ENCODE measurements around the gene GNG7. TPM values are rescaled to one million over a fixed set of nuclear protein-coding genes. Genes with fewer than 3 reads are reported as not detected.

The GNG7 gene
- total RNA-seq, 1 donor from 2014 or later, result 1.8 TPM

- H3K27ac ChIP-seq (ENCODE audit: low read depth, low read length), result peak overlapping the region; percentile 50
- peaks cover 11% of the 10 kb centered on the region for H3K4me1 Mint-ChIP-seq (ENCODE audit: low read depth, unreplicated experiment)
Measured at GRCh38 chr19:2469102-2469914, 233.2 kb downstream of the GNG7 start.

GRCh38 chr19:2468596-2468995, 233.9 kb downstream of the GNG7 start:
- Histone ChIP-seq H3K4me3 (ENCODE audit: insufficient read depth, low read depth, low read length) (no peak overlapping the region), H3K27me3 (ENCODE audit: insufficient read depth, low read length) (no peaks in the 10 kb centered on the region), H3K9ac (ENCODE audit: low read length) (no peak overlapping the region), H4K20me1 (ENCODE audit: insufficient read depth, low read length) (no peaks in the 10 kb centered on the region), H3K36me3 (ENCODE audit: insufficient read depth, low read length) (no peaks in the 10 kb centered on the region), H3K9me3 (ENCODE audit: insufficient read depth, low read depth, low read length) (no peaks in the 10 kb centered on the region), H3K4me2 (ENCODE audit: low read length) (peak overlapping the region; percentile 50), H3K79me2 (ENCODE audit: insufficient read depth, low read length) (no peaks in the 10 kb centered on the region), H2AFZ (ENCODE audit: low read depth, low read length) (no peak overlapping the region), H3K27ac (ENCODE audit: low read depth, low read length) (no peak overlapping the region), H3K4me1 (ENCODE audit: insufficient read depth, low read length) (peaks cover 16% of the 10 kb centered on the region)
- Mint-ChIP-seq H3K27ac (ENCODE audit: unreplicated experiment) (peak overlapping the region; percentile 97), H3K4me1 (ENCODE audit: low read depth, unreplicated experiment) (peaks cover 11% of the 10 kb centered on the region), H3K4me3 (ENCODE audit: unreplicated experiment) (no peak overlapping the region), H3K36me3 (ENCODE audit: low read depth, unreplicated experiment) (no peaks in the 10 kb centered on the region), H3K9me3 (ENCODE audit: unreplicated experiment) (no peaks in the 10 kb centered on the region), H3K27me3 (ENCODE audit: low read depth, unreplicated experiment) (no peaks in the 10 kb centered on the region)
- DNase-seq (ENCODE audit: low read depth), result no peak
- no peak for TF ChIP-seq EZH2 (IDR thresholded peaks at IDR 0.05; ENCODE audit: insufficient read depth, low read length)
- no peak for TF ChIP-seq CTCF (IDR thresholded peaks at IDR 0.05; ENCODE audit: insufficient read depth, low read depth, low read length)
- no peak for FAIRE-seq

More at GRCh38 chr19:2469102-2469914, 233.2 kb downstream of the GNG7 start:
- Histone ChIP-seq H2AFZ (ENCODE audit: low read depth, low read length) (peak overlapping the region; percentile 34), H3K4me2 (ENCODE audit: low read length) (peak overlapping the region; percentile 50), H3K27me3 (ENCODE audit: insufficient read depth, low read length) (no peaks in the 10 kb centered on the region), H3K4me3 (ENCODE audit: insufficient read depth, low read depth, low read length) (no peak overlapping the region), H3K36me3 (ENCODE audit: insufficient read depth, low read length) (no peaks in the 10 kb centered on the region), H4K20me1 (ENCODE audit: insufficient read depth, low read length) (no peaks in the 10 kb centered on the region), H3K79me2 (ENCODE audit: insufficient read depth, low read length) (no peaks in the 10 kb centered on the region), H3K4me1 (ENCODE audit: insufficient read depth, low read length) (peaks cover 16% of the 10 kb centered on the region), H3K9me3 (ENCODE audit: insufficient read depth, low read depth, low read length) (no peaks in the 10 kb centered on the region), H3K9ac (ENCODE audit: low read length) (peak overlapping the region; percentile 39)
- Mint-ChIP-seq H3K27me3 (ENCODE audit: low read depth, unreplicated experiment) (no peaks in the 10 kb centered on the region), H3K4me3 (ENCODE audit: unreplicated experiment) (peak overlapping the region; percentile 67), H3K36me3 (ENCODE audit: low read depth, unreplicated experiment) (no peaks in the 10 kb centered on the region), H3K9me3 (ENCODE audit: unreplicated experiment) (no peaks in the 10 kb centered on the region), H3K27ac (ENCODE audit: unreplicated experiment) (peak overlapping the region; percentile 97)
- FAIRE-seq, result peak; percentile 73
- TF ChIP-seq CTCF (IDR thresholded peaks at IDR 0.05; ENCODE audit: insufficient read depth, low read depth, low read length) (no peak), EZH2 (IDR thresholded peaks at IDR 0.05; ENCODE audit: insufficient read depth, low read length) (no peak)
- peak; percentile 80 for DNase-seq (ENCODE audit: low read depth)

- H3K27ac ChIP-seq (ENCODE audit: low read depth, low read length), result no peak overlapping the region
- no peak overlapping the region for H3K27ac Mint-ChIP-seq (ENCODE audit: unreplicated experiment)
- no peak for FAIRE-seq
Measured at GRCh38 chr19:2464389-2464788, 238.1 kb downstream of the GNG7 start.

More at GRCh38 chr19:2464389-2464788, 238.1 kb downstream of the GNG7 start:
- Histone ChIP-seq H3K27me3 (ENCODE audit: insufficient read depth, low read length) (no peaks in the 10 kb centered on the region), H3K4me3 (ENCODE audit: insufficient read depth, low read depth, low read length) (no peak overlapping the region), H3K36me3 (ENCODE audit: insufficient read depth, low read length) (no peaks in the 10 kb centered on the region), H3K79me2 (ENCODE audit: insufficient read depth, low read length) (no peaks in the 10 kb centered on the region), H3K9me3 (ENCODE audit: insufficient read depth, low read depth, low read length) (no peaks in the 10 kb centered on the region), H3K4me2 (ENCODE audit: low read length) (no peak overlapping the region), H2AFZ (ENCODE audit: low read depth, low read length) (no peak overlapping the region), H3K9ac (ENCODE audit: low read length) (no peak overlapping the region), H4K20me1 (ENCODE audit: insufficient read depth, low read length) (no peaks in the 10 kb centered on the region), H3K4me1 (ENCODE audit: insufficient read depth, low read length) (peaks cover 23% of the 10 kb centered on the region)
- DNase-seq (ENCODE audit: low read depth), result no peak
- no peaks in the 10 kb centered on the region for H3K27me3 Mint-ChIP-seq (ENCODE audit: low read depth, unreplicated experiment)
- TF ChIP-seq EZH2 (IDR thresholded peaks at IDR 0.05; ENCODE audit: insufficient read depth, low read length) (no peak), CTCF (IDR thresholded peaks at IDR 0.05; ENCODE audit: insufficient read depth, low read depth, low read length) (no peak)
- H3K4me1 Mint-ChIP-seq (ENCODE audit: low read depth, unreplicated experiment), result peaks cover 8% of the 10 kb centered on the region
- H3K36me3 Mint-ChIP-seq (ENCODE audit: low read depth, unreplicated experiment), result no peaks in the 10 kb centered on the region
- no peak overlapping the region for H3K4me3 Mint-ChIP-seq (ENCODE audit: unreplicated experiment)
- H3K9me3 Mint-ChIP-seq (ENCODE audit: unreplicated experiment), result no peaks in the 10 kb centered on the region

Measured in astrocyte (in vitro differentiated cells and primary cell).